Body of pancreas (tissue), 4 donors: ENCODE data around the gene STX1B. TPM values are rescaled to one million over a fixed set of nuclear protein-coding genes. Genes with fewer than 3 reads are reported as not detected.
"Not testable (repeated sequence)": the region's sequence is repeated elsewhere in the genome, so short reads cannot be mapped to it uniquely, and the experiment has no call there.

Experiments
- ATAC-seq: fragments of 150-250 bp; one replicate; pipeline ENCODE4 v1.9.1; 2016
- DNase-seq, 4 donors: peaks; one replicate each; pipeline ENCODE4 v3.0.0-alpha.2; 2019
- H3K27ac ChIP-seq, 4 donors: fragments of 200-600 bp; sonication (generic); 1 replicate in 3 of 4; 2 replicates in 1 of 4; pipeline versions ENCODE4 v1.5.1 to v1.6.1; 2016 to 2019; ENCODE audit warnings: mild to moderate bottlenecking in 1 of 4, mixed read lengths in 1 of 4, moderate library complexity in 1 of 4
- H3K27me3 ChIP-seq, 2 donors: fragments of 200-600 bp; sonication (generic); one replicate each; pipeline ENCODE4 v1.6.0; 2016; ENCODE audit warnings: mild to moderate bottlenecking in 1 of 2
- H3K36me3 ChIP-seq, 2 donors: fragments of 200-600 bp; sonication (generic); replicated peaks in 1 of 2; 2 replicates each; pipeline ENCODE4 v1.5.1; 2016; ENCODE audit warnings: low read depth in 2 of 2; ENCODE audit not compliant: insufficient read depth in 1 of 2
- H3K4me1 ChIP-seq: fragments of 200-600 bp; sonication (generic); one replicate; pipeline ENCODE4 v1.6.0; 2016
- H3K4me3 ChIP-seq, 2 donors: fragments of 200-600 bp; sonication (generic); 1 replicate in 1 of 2; 2 replicates in 1 of 2; pipeline ENCODE4 v1.5.1; 2016 to 2019
- H3K9me3 ChIP-seq, 3 donors: fragments of 200-600 bp; sonication (generic); 1 replicate in 2 of 3; 2 replicates in 1 of 3; pipeline ENCODE4 v1.5.1; 2016
- CTCF ChIP-seq, 7 experiments: fragments of 450-650 bp in 4 of 7; fragments of 200-600 bp in 3 of 7; sonication (generic) in 3 of 7; IDR thresholded peaks; one replicate each; pipeline ENCODE4 v1.5.1; 2016 to 2019; ENCODE audit warnings: antibody characterized with exemption in 7 of 7
- POLR2A ChIP-seq, 3 donors: fragments of 450-650 bp; IDR thresholded peaks; one replicate each; pipeline ENCODE4 v1.6.1; 2016; ENCODE audit warnings: antibody characterized with exemption in 3 of 3, mild to moderate bottlenecking in 2 of 3
- whole genome bisulfite sequencing, 2 donors: methylation state at CpG; one replicate each; pipeline ENCODE4 v1.1.5; 2017; 5-methylcytosine and 5-hydroxymethylcytosine counted together
- intact Hi-C: fragments of 100-400 bp; cut with DNase I; formaldehyde crosslinking; loops from one replicate; pipeline ENCODE4 v1.15.1; 2023
- small RNA-seq: library from RNA; depleted of rRNA; stranded (forward); fragments of <200 nt; gene quantifications from one replicate; pipeline ENCODE3, GENCODE V24; 2016
- total RNA-seq, 2 donors: library from RNA; depleted of rRNA; stranded (reverse); fragments of >200 nt; gene quantifications; one replicate each; pipeline ENCODE4 v1.1.0, GENCODE V29; 2016

The STX1B gene
- total RNA-seq, 2 donors from 2014 or later, result 0.26 to 0.33 TPM

GRCh38 chr16:30942426-30942806 is 68.0 kb downstream of the STX1B start:
- Histone ChIP-seq H3K9me3 (no peaks in the 10 kb centered on the region), H3K4me3 (no peak overlapping the region), H3K27me3 (no peaks in the 10 kb centered on the region), H3K36me3 (no peaks in the 10 kb centered on the region), H3K27ac (peak overlapping the region; percentile 2 to 55 (median 28)), H3K4me1 (peaks cover 12% of the 10 kb centered on the region)
- TF ChIP-seq POLR2A (IDR thresholded peaks at IDR 0.05), result no peak
- no peak for TF ChIP-seq CTCF (IDR thresholded peaks at IDR 0.05)
- intact Hi-C loops, result no loop called here
- no peak for DNase-seq
- WGBS, 2 donors, result 39 to 60% methylated on average over 1 to 4 of the region's 4 CpGs
- no peak for ATAC-seq

GRCh38 chr16:30941600-30942425 is 68.6 kb downstream of the STX1B start:
- 10 to 80% methylated on average over 2 to 15 of the region's 15 CpGs for WGBS, 2 donors
- Histone ChIP-seq H3K36me3 (no peaks in the 10 kb centered on the region), H3K4me1 (peaks cover 12% of the 10 kb centered on the region), H3K4me3 (no peak overlapping the region), H3K27me3 (no peaks in the 10 kb centered on the region), H3K9me3 (no peaks in the 10 kb centered on the region), H3K27ac (peak overlapping the region; percentile 2 to 55 (median 28))
- peak; percentile 82 to 89 (median 88) for DNase-seq
- intact Hi-C loops, result no loop called here
- ATAC-seq, result peak; percentile 97
- no peak for TF ChIP-seq POLR2A (IDR thresholded peaks at IDR 0.05)
- peak; percentile 72 to 92 (median 88) for TF ChIP-seq CTCF (IDR thresholded peaks at IDR 0.05)

- H3K27ac ChIP-seq, ATAC-seq, H3K4me3 ChIP-seq, DNase-seq, intact Hi-C loops, H3K9me3 ChIP-seq, H3K27me3 ChIP-seq, H3K36me3 ChIP-seq: not testable (repeated sequence)
- 93% methylated on average over 8 of the region's 8 CpGs for WGBS, 2 donors
- H3K4me1 ChIP-seq, result peaks cover 12% of the 10 kb centered on the region
These were observed 70.9 kb downstream of the STX1B start for GRCh38 chr16:30939571-30939970.

Small RNA genes within 50 kb of the gene (small RNA-seq; reads per million reads assigned to genes)
- gene AC135048.1, result not detected

Other genes starting within 250 kb of the STX1B start
- gene CFAP119, start 248.6 kb downstream of the STX1B start, total RNA-seq, result 10 to 100 TPM in 1 of 2 donors, 1 to 10 TPM in 1; 1.6 to 28.0 TPM
- gene RNF40, start 248.3 kb downstream of the STX1B start, total RNA-seq, result 10 to 100 TPM; 44.9 to 79.8 TPM
- gene ZNF629, start 223.4 kb downstream of the STX1B start, total RNA-seq, result 1 to 10 TPM; 8.6 to 9.2 TPM
- gene BCL7C, start 116.6 kb downstream of the STX1B start, total RNA-seq, result 10 to 100 TPM; 19.8 to 24.1 TPM
- gene CTF1, start 114.0 kb downstream of the STX1B start, total RNA-seq, result 1 to 10 TPM; 1.0 to 2.0 TPM
- 10 to 100 TPM in 1 of 2 donors, 1 to 10 TPM in 1; 8.6 to 21.1 TPM for gene FBXL19, start 87.1 kb downstream of the STX1B start, total RNA-seq
- gene ORAI3, start 61.6 kb downstream of the STX1B start, total RNA-seq, result 10 to 100 TPM in 1 of 2 donors, 1 to 10 TPM in 1; 7.9 to 27.2 TPM
- 10 to 100 TPM in 1 of 2 donors, 1 to 10 TPM in 1; 4.7 to 10.9 TPM for gene SETD1A, start 52.9 kb downstream of the STX1B start, total RNA-seq
- 10 to 100 TPM; 20.5 to 21.4 TPM for gene HSD3B7, start 25.4 kb downstream of the STX1B start, total RNA-seq
- 10 to 100 TPM; 25.9 to 38.6 TPM for gene STX4, start 22.9 kb upstream of the STX1B start, total RNA-seq
- gene ZNF668, start 63.6 kb upstream of the STX1B start, total RNA-seq, result 10 to 100 TPM in 1 of 2 donors, 1 to 10 TPM in 1; 2.9 to 15.2 TPM
- gene ZNF646, start 63.8 kb upstream of the STX1B start, total RNA-seq, result 10 to 100 TPM; 12.7 to 14.5 TPM
- 1 to 10 TPM; 3.0 to 6.0 TPM for gene PRSS53, start 78.3 kb upstream of the STX1B start, total RNA-seq
- gene VKORC1, start 84.2 kb upstream of the STX1B start, total RNA-seq, result 100 to 1,000 TPM in 1 of 2 donors, 10 to 100 TPM in 1; 42.5 to 104 TPM
- 10 to 100 TPM; 33.9 to 61.7 TPM for gene BCKDK, start 97.7 kb upstream of the STX1B start, total RNA-seq
- gene KAT8, start 107.0 kb upstream of the STX1B start, total RNA-seq, result 10 to 100 TPM; 55.7 to 66.4 TPM
- 10 to 100 TPM; 75.5 to 81.7 TPM for gene PRSS8, start 125.1 kb upstream of the STX1B start, total RNA-seq
- 10 to 100 TPM in 1 of 2 donors, under 1 TPM in 1; 0.52 to 65.3 TPM for gene PRSS36, start 139.4 kb upstream of the STX1B start, total RNA-seq
- gene FUS, start 169.5 kb upstream of the STX1B start, total RNA-seq, result 10 to 100 TPM; 43.6 to 68.9 TPM
- 10 to 100 TPM; 12.7 to 13.8 TPM for gene PYCARD, start 192.1 kb upstream of the STX1B start, total RNA-seq
- not detected for gene TRIM72, start 203.5 kb upstream of the STX1B start, total RNA-seq
- gene PYDC1, start 206.5 kb upstream of the STX1B start, total RNA-seq, result not detected
- 1 to 10 TPM; 3.3 to 6.5 TPM for gene ITGAM, start 249.3 kb upstream of the STX1B start, total RNA-seq